Kidney epithelial cell (primary cell): Measurements from ENCODE around the gene PRMT1. TPM values are rescaled to one million over a fixed set of nuclear protein-coding genes. Genes with fewer than 3 reads are reported as not detected.

Experiments used
- DNase-seq: peaks from one replicate; pipeline ENCODE4 v3.0.0-alpha.2; 2010; ENCODE audit warnings: low read depth
- H3K27me3 ChIP-seq: 2 replicates; pipeline ENCODE4 v1.6.0; 2011; ENCODE audit warnings: low read length; ENCODE audit not compliant: control insufficient read depth, insufficient read depth
- H3K36me3 ChIP-seq: 2 replicates; pipeline ENCODE4 v1.5.1; 2011; ENCODE audit warnings: low read length; ENCODE audit not compliant: control insufficient read depth, insufficient read depth
- H3K4me3 ChIP-seq: 2 replicates; pipeline ENCODE4 v1.5.1; 2011; ENCODE audit warnings: low read depth, mild to moderate bottlenecking, control low read depth, low read length
- CTCF ChIP-seq: IDR thresholded peaks from 2 replicates; pipeline ENCODE4 v1.5.1; 2011; ENCODE audit warnings: mild to moderate bottlenecking, moderate library complexity, low read length, control low read depth, inconsistent platforms; ENCODE audit not compliant: insufficient read depth, poor library complexity, severe bottlenecking
- total RNA-seq: library from RNA; depleted of rRNA; stranded (reverse); fragments of >200 nt; gene quantifications from 2 replicates; pipeline ENCODE4 v1.2.3, GENCODE V29; 2015

The PRMT1 gene
- total RNA-seq, 1 donor from 2014 or later = 284 TPM

- DNase-seq = no peak
- TF ChIP-seq CTCF = peak; percentile 3
- Histone ChIP-seq H3K4me3 (no peak overlapping the region), H3K27me3 (no peaks in the 10 kb centered on the region), H3K36me3 (no peaks in the 10 kb centered on the region)
Measured at GRCh38 chr19:49635530-49636232, 41.4 kb upstream of the PRMT1 start.

- no peak for TF ChIP-seq CTCF
- Histone ChIP-seq H3K4me3 (no peak overlapping the region), H3K27me3 (no peaks in the 10 kb centered on the region), H3K36me3 (no peaks in the 10 kb centered on the region)
- no peak for DNase-seq
Measured at GRCh38 chr19:49636233-49636932, 40.7 kb upstream of the PRMT1 start.

- no peak for DNase-seq
- no peaks in the 10 kb centered on the region for H3K36me3 ChIP-seq
- TF ChIP-seq CTCF = no peak
Measured at GRCh38 chr19:49637821-49638738, 39.0 kb upstream of the PRMT1 start.

GRCh38 chr19:49639401-49640112 is 37.5 kb upstream of the PRMT1 start:
- no peak for DNase-seq
- no peaks in the 10 kb centered on the region for H3K27me3 ChIP-seq
- peak overlapping the region; percentile 68 for H3K4me3 ChIP-seq
- H3K36me3 ChIP-seq = no peaks in the 10 kb centered on the region
- no peak for TF ChIP-seq CTCF

More at GRCh38 chr19:49637821-49638738, 39.0 kb upstream of the PRMT1 start:
- Histone ChIP-seq H3K4me3 (peak overlapping the region; percentile 23), H3K27me3 (no peaks in the 10 kb centered on the region)

- H3K27me3 ChIP-seq = no peaks in the 10 kb centered on the region
- peak within 1 kb of the TSS; percentile 68 for H3K4me3 ChIP-seq
- peak; percentile 99 for DNase-seq
- no peak for TF ChIP-seq CTCF
- peaks cover 1% of the 10 kb centered on the region for H3K36me3 ChIP-seq
Measured at GRCh38 chr19:49640113-49640898, 36.8 kb upstream of the PRMT1 start, which contains the start of gene RRAS. TSS of gene RRAS (minus strand) at chr19:49640143. CDS start at chr19:49640098, 45 bp downstream.
